DND-41 (cell line): ENCODE results near the gene SEMA6A.

Experiments
- EZH2 ChIP-seq: IDR thresholded peaks from 3 replicates; pipeline ENCODE4 v1.6.1; 2012; ENCODE audit warnings: borderline replicate concordance, low read depth, mild to moderate bottlenecking, moderate library complexity, low read length, inconsistent platforms; ENCODE audit not compliant: severe bottlenecking
- TF ChIP-seq, protein P1 (sequence below): IDR thresholded peaks from 2 replicates; pipeline ENCODE4 v1.5.1; 2012; ENCODE audit warnings: borderline replicate concordance, low read length, moderate library complexity, mild to moderate bottlenecking; ENCODE audit not compliant: poor library complexity, severe bottlenecking; ENCODE audit errors: extremely low read depth

GRCh38 chr5:116424258-116424615 is 150.4 kb downstream of the SEMA6A start:
- TF ChIP-seq, protein P1, sequence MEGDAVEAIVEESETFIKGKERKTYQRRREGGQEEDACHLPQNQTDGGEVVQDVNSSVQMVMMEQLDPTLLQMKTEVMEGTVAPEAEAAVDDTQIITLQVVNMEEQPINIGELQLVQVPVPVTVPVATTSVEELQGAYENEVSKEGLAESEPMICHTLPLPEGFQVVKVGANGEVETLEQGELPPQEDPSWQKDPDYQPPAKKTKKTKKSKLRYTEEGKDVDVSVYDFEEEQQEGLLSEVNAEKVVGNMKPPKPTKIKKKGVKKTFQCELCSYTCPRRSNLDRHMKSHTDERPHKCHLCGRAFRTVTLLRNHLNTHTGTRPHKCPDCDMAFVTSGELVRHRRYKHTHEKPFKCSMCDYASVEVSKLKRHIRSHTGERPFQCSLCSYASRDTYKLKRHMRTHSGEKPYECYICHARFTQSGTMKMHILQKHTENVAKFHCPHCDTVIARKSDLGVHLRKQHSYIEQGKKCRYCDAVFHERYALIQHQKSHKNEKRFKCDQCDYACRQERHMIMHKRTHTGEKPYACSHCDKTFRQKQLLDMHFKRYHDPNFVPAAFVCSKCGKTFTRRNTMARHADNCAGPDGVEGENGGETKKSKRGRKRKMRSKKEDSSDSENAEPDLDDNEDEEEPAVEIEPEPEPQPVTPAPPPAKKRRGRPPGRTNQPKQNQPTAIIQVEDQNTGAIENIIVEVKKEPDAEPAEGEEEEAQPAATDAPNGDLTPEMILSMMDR: no peak
- no peak for TF ChIP-seq EZH2
